Astrocyte of the spinal cord (primary cell): Measurements from ENCODE around the gene AQP1.

ENCODE experiments used
- DNase-seq: peaks from one replicate; pipeline ENCODE4 v3.0.0; 2011; ENCODE audit warnings: low read depth, low spot score
- H3K4me3 ChIP-seq: 2 replicates; pipeline ENCODE4 v1.5.1; 2011; ENCODE audit warnings: low read depth, mild to moderate bottlenecking, low read length, moderate library complexity
- in situ Hi-C: cut with HindIII; loops from 2 replicates; pipeline ENCODE4 v1.10.0; 2017; ENCODE audit warnings: low sequenced_read_pairs
- TF ChIP-seq, protein P1 (sequence below): IDR thresholded peaks from 2 replicates; pipeline ENCODE4 v1.5.1; 2012; ENCODE audit warnings: low read depth, mild to moderate bottlenecking, low read length, inconsistent platforms

The AQP1 gene

DNA sequence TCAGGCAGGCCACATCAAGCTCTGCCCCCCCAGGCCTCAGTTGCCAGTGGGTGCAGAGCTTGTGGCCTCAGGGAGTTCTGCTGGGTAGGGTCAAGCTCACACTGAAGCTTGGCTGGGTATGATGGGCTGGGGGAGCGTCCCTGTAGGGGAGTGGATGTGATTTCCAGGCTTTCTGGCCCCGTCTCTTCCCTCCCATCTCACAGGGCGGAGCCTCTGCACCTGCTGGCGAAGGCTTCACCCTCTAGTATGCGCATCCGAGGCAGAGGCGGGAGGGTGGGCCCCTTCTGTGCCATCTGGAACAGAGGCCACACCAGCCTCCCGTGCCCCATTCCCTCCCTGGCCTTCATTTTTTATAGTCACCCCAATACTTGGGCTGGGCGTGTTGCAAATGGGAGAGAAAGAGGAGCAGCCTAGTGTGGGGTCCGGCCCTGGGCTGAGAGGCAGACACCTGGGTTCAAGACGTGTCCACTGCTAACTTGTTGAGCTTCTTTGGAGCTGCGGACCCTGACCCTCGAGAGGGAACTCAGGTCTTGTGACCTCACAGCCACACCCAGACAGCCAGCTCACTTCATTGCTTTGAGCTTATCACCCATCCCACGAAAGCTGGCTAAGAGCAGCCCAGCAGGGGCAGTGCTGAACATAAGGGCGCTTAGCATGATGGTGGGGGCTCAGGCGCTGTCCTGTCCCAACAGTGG is 2.3 kb downstream of the AQP1 start:
- TF ChIP-seq, protein P1, sequence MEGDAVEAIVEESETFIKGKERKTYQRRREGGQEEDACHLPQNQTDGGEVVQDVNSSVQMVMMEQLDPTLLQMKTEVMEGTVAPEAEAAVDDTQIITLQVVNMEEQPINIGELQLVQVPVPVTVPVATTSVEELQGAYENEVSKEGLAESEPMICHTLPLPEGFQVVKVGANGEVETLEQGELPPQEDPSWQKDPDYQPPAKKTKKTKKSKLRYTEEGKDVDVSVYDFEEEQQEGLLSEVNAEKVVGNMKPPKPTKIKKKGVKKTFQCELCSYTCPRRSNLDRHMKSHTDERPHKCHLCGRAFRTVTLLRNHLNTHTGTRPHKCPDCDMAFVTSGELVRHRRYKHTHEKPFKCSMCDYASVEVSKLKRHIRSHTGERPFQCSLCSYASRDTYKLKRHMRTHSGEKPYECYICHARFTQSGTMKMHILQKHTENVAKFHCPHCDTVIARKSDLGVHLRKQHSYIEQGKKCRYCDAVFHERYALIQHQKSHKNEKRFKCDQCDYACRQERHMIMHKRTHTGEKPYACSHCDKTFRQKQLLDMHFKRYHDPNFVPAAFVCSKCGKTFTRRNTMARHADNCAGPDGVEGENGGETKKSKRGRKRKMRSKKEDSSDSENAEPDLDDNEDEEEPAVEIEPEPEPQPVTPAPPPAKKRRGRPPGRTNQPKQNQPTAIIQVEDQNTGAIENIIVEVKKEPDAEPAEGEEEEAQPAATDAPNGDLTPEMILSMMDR, result peak; percentile 2
- no peak overlapping the region for H3K4me3 ChIP-seq
- no peak for DNase-seq
- in situ Hi-C loops, result no loop called here

DNA sequence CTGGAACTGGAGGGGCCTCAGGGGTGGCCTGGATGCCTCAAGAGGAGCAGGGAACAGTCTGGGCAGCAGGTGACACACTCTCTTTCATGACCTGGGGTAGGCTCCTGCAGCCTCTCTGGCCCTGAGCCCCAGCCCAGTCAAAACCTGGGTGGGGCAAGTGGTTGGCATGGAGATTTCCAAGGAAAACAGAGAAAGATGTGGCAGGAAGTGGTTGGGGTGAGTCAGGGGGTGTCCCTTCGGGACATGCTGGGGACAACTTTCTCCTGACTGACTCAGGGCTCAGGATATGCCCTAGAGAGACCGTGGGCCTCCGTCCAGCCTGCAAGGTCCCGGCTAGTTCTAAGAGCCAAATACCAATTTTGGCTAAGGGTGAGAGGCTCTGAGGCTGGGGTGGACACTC is 2.9 kb downstream of the AQP1 start:
- H3K4me3 ChIP-seq, result no peak overlapping the region
- in situ Hi-C loops, result no loop called here
- peak; percentile 46 for DNase-seq
- TF ChIP-seq, protein P1, result no peak

DNA sequence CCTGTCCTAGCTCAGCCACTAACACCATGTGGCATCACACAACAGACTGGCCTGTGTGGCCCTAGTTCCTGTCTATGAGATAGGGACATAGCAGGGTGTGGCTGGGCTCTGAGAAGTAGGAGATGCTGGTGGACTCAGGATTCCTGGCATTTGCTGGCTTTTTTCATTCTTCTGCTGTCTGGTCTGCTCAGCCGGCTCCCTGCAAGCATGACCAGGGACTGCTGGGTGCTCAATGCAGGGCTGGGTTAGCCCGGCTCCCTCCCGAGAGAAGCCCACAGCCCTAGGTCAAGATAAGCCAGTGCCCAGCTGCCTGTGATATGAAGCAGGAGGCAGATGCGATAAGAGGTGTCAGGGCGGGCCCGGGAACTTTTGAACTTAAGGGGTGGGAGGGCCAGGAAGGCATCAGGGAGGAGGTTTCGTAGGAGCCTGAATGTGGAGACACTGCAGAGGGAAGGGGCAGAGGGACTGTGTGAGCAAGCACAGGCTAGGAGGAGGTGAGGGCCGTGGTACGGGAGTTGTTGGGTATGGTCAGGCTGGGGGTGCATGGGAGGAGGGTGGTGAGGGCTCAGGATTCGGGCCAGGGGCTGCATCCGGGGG is 3.5 kb downstream of the AQP1 start:
- in situ Hi-C loops, result no loop called here
- H3K4me3 ChIP-seq, result no peak overlapping the region
- DNase-seq, result no peak
- TF ChIP-seq, protein P1, result no peak

DNA sequence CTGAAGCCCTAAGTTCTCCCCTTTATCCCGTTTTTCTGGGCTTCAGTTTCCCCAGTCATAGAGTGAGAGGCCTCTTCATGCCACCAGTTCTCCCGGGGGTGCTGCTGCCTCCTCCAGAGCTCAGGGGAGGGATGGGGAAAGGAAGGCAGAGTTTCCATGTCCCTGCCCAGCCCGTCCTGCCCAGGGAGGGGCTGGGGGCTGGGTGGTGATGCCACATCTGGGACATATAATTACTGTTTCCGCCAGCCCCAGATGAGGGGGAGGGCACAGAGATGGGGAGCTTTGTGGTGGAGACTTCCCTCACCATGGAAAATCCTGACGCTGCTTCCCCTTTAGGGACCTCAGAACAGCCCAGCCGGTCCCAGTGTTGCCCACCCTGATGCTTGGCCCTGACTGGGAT is 4.1 kb downstream of the AQP1 start:
- no peak overlapping the region for H3K4me3 ChIP-seq
- TF ChIP-seq, protein P1, result no peak
- in situ Hi-C loops, result no loop called here
- DNase-seq, result no peak

DNA sequence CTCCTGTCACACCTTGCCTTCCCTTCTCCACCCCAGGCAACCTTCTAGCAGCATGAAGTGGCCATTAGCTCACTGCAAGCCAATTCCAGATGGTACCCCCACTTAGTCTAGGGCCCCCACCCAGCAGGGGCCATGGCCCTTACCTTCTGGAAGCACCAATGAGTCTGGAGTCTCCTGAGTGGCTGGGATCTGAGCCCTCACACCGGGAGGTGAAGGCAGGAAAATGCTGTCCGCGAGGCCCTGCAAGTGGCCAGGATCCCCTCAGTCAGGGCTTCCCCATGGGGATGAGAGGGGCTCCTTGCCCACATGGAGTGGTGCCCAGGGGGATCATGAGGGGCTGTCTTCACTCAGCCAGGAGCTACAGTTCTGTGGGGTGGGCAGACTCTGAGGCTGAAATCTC is 4.6 kb downstream of the AQP1 start:
- no peak overlapping the region for H3K4me3 ChIP-seq
- TF ChIP-seq, protein P1, result no peak
- no peak for DNase-seq
- in situ Hi-C loops, result no loop called here

DNA sequence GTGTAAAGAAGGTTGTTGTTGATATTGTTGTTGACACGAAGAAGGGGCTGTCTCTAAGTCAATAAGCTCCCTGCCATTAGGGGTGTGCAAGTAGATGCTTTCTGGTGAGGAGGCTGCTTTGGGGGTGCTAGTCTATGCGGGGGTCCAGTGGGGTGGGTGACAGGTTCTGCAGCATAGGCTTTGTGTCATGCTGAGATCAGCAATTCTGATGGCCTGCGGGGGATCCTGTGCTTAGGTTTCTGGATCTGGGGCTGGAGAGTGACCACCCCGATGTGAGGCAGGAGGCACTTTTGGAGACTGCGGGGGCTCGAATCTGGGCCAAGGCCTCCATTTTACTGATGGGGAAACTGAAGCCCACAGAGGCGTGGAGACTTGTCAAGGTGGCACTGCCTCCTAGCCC is 5.1 kb downstream of the AQP1 start:
- in situ Hi-C loops, result no loop called here
- H3K4me3 ChIP-seq, result no peak overlapping the region
- DNase-seq, result no peak
- TF ChIP-seq, protein P1, result no peak
